Measurements from ENCODE around the gene UXT.
"Not testable (repeated sequence)": the region's sequence is repeated elsewhere in the genome, so short reads cannot be mapped to it uniquely, and the experiment has no call there.

The UXT gene, protein sequence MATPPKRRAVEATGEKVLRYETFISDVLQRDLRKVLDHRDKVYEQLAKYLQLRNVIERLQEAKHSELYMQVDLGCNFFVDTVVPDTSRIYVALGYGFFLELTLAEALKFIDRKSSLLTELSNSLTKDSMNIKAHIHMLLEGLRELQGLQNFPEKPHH

GRCh38 chrX:47658684-47659420 lies at the start of gene UXT:
UXT (minus strand) TSS chrX:47659180; CDS start chrX:47658927, 253 bp downstream.
- DNase-seq, result peak; percentile 89
- in situ Hi-C loops (cut with HindIII; ENCODE audit: low pct_ligation_motif_present, low pct_unique_long_range_greater_than_20kb, low sequenced_read_pairs), result no loop called here

GRCh38 chrX:47707031-47707780 lies 48.2 kb upstream of the UXT start:
- in situ Hi-C loops (cut with HindIII; ENCODE audit: low pct_ligation_motif_present, low pct_unique_long_range_greater_than_20kb, low sequenced_read_pairs), result no loop called here

DNA sequence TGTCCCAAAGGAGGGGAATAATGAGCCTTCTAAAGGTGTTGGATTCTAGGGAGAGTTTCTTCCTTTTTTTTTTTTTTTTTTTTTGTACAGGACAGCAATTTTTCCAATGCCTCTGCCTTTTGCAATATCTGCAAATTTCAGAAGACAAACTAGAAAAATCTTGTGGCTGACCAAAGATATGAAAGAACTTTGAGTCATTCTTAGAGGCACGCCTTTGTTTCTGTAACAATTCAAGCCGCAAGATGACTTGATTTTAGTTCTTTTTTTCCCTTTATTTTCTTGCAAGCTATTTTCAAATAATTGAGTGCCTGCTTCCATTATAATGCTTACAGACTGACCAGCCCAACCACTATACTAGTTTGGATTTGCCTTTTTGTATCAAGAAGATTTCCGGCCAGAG lies 47.6 kb upstream of the UXT start:
- DNase-seq, result no peak
- in situ Hi-C loops (cut with HindIII; ENCODE audit: low pct_ligation_motif_present, low pct_unique_long_range_greater_than_20kb, low sequenced_read_pairs), result no loop called here

More at GRCh38 chrX:47707031-47707780, 48.2 kb upstream of the UXT start:
- no peak for DNase-seq

DNA sequence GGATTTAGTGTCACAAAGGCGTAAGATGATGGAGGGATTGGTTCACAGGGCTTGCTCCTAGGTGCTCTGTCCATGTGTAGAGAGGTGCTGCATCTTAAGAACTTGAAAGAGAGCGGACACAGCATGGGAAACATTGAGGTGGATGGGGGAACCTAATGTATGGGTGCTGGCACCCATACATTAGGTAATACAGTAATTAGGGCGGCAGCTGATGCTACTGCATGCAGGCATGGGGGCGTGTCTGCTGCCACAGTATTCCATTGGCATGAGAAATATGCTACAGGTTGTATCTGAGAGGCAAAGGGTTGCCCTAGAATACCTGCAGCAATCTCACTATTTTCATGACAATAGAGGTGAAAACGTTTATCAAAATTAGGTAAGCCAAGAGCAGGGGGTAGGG lies 45.8 kb upstream of the UXT start:
- no peak for DNase-seq
- in situ Hi-C loops (cut with HindIII; ENCODE audit: low pct_ligation_motif_present, low pct_unique_long_range_greater_than_20kb, low sequenced_read_pairs), result no loop called here

DNA sequence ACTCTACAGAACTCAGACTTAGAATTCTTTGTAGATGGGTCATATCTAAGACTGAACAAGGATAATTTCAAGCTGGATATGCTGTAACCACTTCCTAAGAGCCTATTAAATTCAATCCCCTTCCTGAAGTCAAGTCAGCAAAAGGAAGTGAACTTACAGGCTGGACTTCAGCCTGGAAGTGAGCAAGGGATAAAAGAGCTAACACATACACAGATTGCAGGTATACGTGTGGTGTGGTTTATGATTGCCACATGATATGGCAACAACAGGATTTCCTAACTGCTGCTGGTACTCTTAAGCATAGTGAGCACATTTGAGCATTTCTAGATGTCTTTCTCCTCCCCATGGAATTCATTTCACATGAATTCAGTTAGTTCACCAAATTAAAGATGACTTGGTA lies 38.2 kb upstream of the UXT start:
- in situ Hi-C loops (cut with HindIII; ENCODE audit: low pct_ligation_motif_present, low pct_unique_long_range_greater_than_20kb, low sequenced_read_pairs), result no loop called here

GRCh38 chrX:47690175-47690574 lies 31.2 kb upstream of the UXT start:
- no peak for DNase-seq
- in situ Hi-C loops (cut with HindIII; ENCODE audit: low pct_ligation_motif_present, low pct_unique_long_range_greater_than_20kb, low sequenced_read_pairs), result no loop called here

More for the DNA sequence above, 38.2 kb upstream of the UXT start:
- DNase-seq, result no peak

GRCh38 chrX:47687263-47687662 lies 28.3 kb upstream of the UXT start:
- DNase-seq, result no peak
- in situ Hi-C loops (cut with HindIII; ENCODE audit: low pct_ligation_motif_present, low pct_unique_long_range_greater_than_20kb, low sequenced_read_pairs), result no loop called here

GRCh38 chrX:47683829-47684205 lies 24.8 kb upstream of the UXT start:
- in situ Hi-C loops (cut with HindIII; ENCODE audit: low pct_ligation_motif_present, low pct_unique_long_range_greater_than_20kb, low sequenced_read_pairs), result no loop called here
- no peak for DNase-seq

GRCh38 chrX:47683184-47683828 lies 24.3 kb upstream of the UXT start:
- no peak for DNase-seq
- in situ Hi-C loops (cut with HindIII; ENCODE audit: low pct_ligation_motif_present, low pct_unique_long_range_greater_than_20kb, low sequenced_read_pairs), result no loop called here

DNA sequence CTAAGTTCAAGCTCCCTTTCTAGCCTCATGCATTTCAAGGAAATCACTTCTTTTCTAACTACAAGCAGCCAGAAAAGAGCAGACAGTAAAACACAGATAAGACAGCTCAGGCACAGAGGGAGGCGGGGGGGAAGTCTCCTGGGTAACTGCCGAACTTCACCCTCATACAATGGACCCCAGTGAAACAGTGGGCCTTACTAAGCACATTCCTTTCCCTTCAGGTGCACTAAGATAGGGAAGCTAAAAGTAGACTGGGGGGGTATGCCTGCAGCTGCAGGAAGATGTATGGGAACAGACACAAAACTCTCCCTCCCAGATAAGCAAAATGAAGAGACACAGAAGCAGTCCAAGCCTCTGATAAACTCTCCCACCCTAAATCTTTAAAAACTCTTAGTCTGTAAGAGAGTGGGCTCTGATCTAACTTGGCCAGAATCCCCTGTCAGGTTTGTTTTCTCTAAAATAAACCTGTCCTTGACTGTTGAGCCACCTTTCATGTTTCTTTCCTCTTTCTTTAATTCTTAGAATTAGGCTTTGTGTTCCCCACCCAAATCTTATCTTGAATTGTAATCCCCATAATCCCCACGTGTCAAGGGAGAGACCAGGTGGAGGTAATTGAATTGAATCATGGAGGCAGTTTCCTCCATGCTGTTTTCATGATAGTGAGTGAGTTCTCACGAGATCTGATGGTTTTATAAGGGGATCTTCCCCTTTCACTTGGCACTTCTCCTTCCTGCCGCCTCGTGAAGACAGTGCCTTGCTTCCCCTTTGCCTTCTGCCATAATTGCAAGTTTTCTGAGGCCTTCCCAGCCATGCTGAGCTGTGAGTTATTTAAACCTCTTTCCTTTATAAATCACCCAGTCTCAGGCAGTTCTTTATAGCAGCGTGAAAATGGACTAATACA lies 17.2 kb upstream of the UXT start:
- DNase-seq; in situ Hi-C loops (cut with HindIII; ENCODE audit: low pct_ligation_motif_present, low pct_unique_long_range_greater_than_20kb, low sequenced_read_pairs): not testable (repeated sequence)

DNA sequence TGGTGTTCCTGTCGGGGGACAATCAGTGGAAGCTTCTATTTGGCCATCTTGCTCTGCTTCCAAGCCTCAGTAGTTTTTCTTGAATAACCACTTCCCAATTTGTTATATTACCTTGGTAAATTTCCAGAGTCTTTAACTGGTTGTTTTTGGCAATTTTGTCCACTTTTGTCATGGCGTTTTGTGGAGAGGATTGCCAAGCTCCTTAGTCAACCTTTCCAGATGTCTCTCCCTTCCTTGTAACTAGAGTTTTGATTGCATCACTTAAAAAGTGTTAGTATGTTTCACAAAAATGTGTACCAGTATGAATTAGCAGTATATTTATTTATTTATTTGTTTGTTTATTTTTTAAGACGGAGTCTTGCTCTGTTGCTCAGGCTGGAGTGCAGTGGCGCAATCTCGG lies 15.8 kb upstream of the UXT start:
- no peak for DNase-seq
- in situ Hi-C loops (cut with HindIII; ENCODE audit: low pct_ligation_motif_present, low pct_unique_long_range_greater_than_20kb, low sequenced_read_pairs), result no loop called here

GRCh38 chrX:47665797-47666196 lies 6.8 kb upstream of the UXT start:
- in situ Hi-C loops (cut with HindIII; ENCODE audit: low pct_ligation_motif_present, low pct_unique_long_range_greater_than_20kb, low sequenced_read_pairs); DNase-seq: not testable (repeated sequence)

GRCh38 chrX:47664737-47665136 lies 5.8 kb upstream of the UXT start:
- in situ Hi-C loops (cut with HindIII; ENCODE audit: low pct_ligation_motif_present, low pct_unique_long_range_greater_than_20kb, low sequenced_read_pairs), result no loop called here
- DNase-seq, result no peak

DNA sequence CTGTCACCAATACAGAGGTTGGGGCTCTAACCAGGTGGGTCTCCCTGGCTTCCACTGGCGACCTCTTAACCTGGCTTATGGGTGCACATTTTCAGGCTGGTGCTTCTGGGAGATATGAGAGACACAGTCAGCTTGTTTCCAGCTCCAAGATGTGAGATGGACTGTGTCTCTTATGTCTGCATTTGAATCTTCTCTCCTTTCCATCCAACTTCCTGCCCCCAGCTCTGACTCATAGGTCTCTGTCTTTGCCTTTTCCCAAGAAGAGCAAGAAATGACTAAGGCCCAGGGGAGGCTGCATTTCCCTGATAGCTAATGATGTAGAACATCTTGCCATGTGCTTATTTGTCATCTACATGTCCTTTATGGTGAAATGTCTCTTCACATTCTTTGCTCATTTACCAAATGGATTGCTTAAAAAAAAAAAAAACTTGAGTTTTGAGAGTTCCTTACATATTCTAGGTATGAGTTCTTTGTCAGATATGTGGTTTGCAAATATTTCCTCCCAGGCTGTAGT lies 3.2 kb upstream of the UXT start:
- peak; percentile 55 for DNase-seq
- in situ Hi-C loops (cut with HindIII; ENCODE audit: low pct_ligation_motif_present, low pct_unique_long_range_greater_than_20kb, low sequenced_read_pairs), result no loop called here

DNA sequence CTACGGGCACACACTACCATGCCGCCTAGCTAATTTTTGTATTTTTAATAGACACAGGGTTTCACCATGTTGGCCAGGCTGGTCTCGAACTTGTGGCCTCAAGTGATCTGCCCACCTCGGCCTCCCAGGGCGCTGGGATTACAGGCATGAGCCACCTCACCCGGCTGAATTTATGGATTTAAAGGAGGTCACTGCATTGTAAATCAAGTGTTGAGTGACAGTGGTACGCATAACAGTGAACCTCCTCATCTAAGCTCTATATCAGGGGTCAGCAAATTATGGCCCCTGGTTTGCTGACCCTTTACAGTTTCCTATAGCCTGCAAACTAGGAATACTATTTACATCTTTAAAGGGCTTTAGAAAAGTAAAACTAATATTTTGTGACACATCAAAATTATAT lies 2.6 kb upstream of the UXT start:
- DNase-seq, result no peak
- in situ Hi-C loops (cut with HindIII; ENCODE audit: low pct_ligation_motif_present, low pct_unique_long_range_greater_than_20kb, low sequenced_read_pairs), result no loop called here

DNA sequence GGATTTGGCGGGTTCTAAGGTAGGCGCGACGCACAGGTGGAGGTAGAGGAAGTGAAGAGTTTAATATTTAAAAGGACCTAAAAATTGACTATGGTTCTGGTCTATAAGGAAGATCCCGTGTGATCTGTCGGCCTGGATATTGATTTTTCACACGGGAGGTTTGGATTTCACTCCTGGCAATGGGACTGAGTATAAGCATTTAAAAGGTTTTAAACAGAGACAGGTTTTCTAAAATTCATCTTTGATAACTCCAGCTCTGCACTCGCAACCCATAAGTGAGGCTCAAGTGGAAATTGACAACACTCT lies 394 bp upstream of the UXT start:
- no peak for DNase-seq
- in situ Hi-C loops (cut with HindIII; ENCODE audit: low pct_ligation_motif_present, low pct_unique_long_range_greater_than_20kb, low sequenced_read_pairs), result no loop called here

DNA sequence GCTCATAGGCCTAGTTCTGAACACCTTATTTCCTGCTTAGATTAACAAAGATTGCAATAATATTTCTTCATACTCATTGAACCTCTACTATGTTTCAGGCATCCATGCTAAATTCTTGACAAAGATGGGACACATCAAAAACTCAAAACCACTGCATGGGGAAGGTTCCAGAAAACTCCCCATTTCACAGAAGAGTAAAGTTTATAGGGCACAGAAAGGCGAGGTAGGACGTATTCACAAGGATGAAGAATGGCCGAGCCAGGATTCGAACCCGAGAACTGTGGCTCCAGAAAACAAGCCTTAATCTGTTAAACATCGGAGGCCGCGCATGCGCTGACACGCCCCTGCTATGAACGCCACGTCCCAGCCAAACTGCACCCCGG lies 688 bp downstream of the UXT start:
- no peak for DNase-seq
- in situ Hi-C loops (cut with HindIII; ENCODE audit: low pct_ligation_motif_present, low pct_unique_long_range_greater_than_20kb, low sequenced_read_pairs), result no loop called here

Data from ACHN (cell line).